GM23338 (cell line): Measurements from ENCODE around the gene MLF1.

ENCODE experiments used
- CREB1 ChIP-seq: fragments of 250-450 bp; sonication (Bioruptor Pico); IDR thresholded peaks from 2 replicates; pipeline ENCODE4 v1.5.0; 2020; ENCODE audit warnings: low read depth, mild to moderate bottlenecking, moderate library complexity
- CTCF ChIP-seq, 2 experiments: fragments of 200-600 bp in 1 of 2; sonication (generic) in 1 of 2; conservative IDR thresholded peaks; 2 replicates each; pipeline versions ENCODE4 v1.5.1 to v1.6.1; 2016 to 2017; ENCODE audit warnings: antibody characterized with exemption in 2 of 2, low read depth in 2 of 2, mild to moderate bottlenecking in 2 of 2, moderate library complexity in 1 of 2
- ETS1 ChIP-seq: IDR thresholded peaks from 2 replicates; pipeline ENCODE4 v1.6.1; 2016; ENCODE audit warnings: antibody characterized with exemption
- EZH2 ChIP-seq: fragments of 200-600 bp; sonication (generic); IDR thresholded peaks from one replicate; pipeline ENCODE4 v1.8.0; 2017; ENCODE audit warnings: antibody characterized with exemption, mild to moderate bottlenecking, low read depth; ENCODE audit not compliant: unreplicated experiment
- EZH2phosphoT487 ChIP-seq: fragments of 200-600 bp; sonication (generic); IDR thresholded peaks from one replicate; pipeline ENCODE4 v1.8.1; 2018; ENCODE audit warnings: antibody characterized with exemption; ENCODE audit not compliant: unreplicated experiment
- NANOG ChIP-seq: IDR thresholded peaks from 2 replicates; pipeline ENCODE4 v1.6.1; 2016; ENCODE audit warnings: antibody characterized with exemption, borderline replicate concordance
- POLR2AphosphoS5 ChIP-seq: IDR thresholded peaks from 2 replicates; pipeline ENCODE4 v1.6.1; 2016; ENCODE audit warnings: antibody characterized with exemption, low read depth
- REST ChIP-seq: IDR thresholded peaks from one replicate; pipeline ENCODE4 v1.6.1; 2018; ENCODE audit warnings: antibody characterized with exemption; ENCODE audit not compliant: unreplicated experiment
- ZNF331 ChIP-seq: fragments of 250-450 bp; sonication (Bioruptor Pico); IDR thresholded peaks from 2 replicates; pipeline ENCODE4 v1.5.0; 2020; ENCODE audit warnings: low read depth, mild to moderate bottlenecking, moderate library complexity
- ZNF462 ChIP-seq: fragments of 250-450 bp; sonication (Bioruptor Pico); IDR thresholded peaks from 2 replicates; pipeline ENCODE4 v1.5.0; 2020; ENCODE audit warnings: mild to moderate bottlenecking, moderate library complexity

GRCh38 chr3:158539414-158540014, 31.5 kb upstream of the MLF1 start:
- TF ChIP-seq CTCF (conservative IDR thresholded peaks at IDR 0.05; ENCODE audit: low read depth in 2 of 2), result peak; percentile 53 to 70
- no peak for TF ChIP-seq EZH2phosphoT487
- TF ChIP-seq EZH2, result no peak
- no peak for TF ChIP-seq POLR2AphosphoS5
- TF ChIP-seq REST, result no peak
- TF ChIP-seq ZNF331 (CRISPR knock-in tag), result no peak
- no peak for TF ChIP-seq NANOG
- TF ChIP-seq ETS1, result no peak
- TF ChIP-seq CREB1 (CRISPR knock-in tag), result no peak
- TF ChIP-seq ZNF462 (CRISPR knock-in tag), result no peak
